HUES64 (cell line): ENCODE data around the gene ENTPD5. TPM values are rescaled to one million over a fixed set of nuclear protein-coding genes. Genes with fewer than 3 reads are reported as not detected.

Source experiments
- H3K27ac ChIP-seq: 2 replicates; pipeline ENCODE4 v1.7.0; 2013; ENCODE audit warnings: low read depth, low read length, inconsistent platforms
- H3K27me3 ChIP-seq: 2 replicates; pipeline ENCODE4 v1.6.1; 2013; ENCODE audit warnings: mild to moderate bottlenecking, low read length; ENCODE audit not compliant: insufficient read depth
- H3K36me3 ChIP-seq: 2 replicates; pipeline ENCODE4 v1.6.1; 2013; ENCODE audit warnings: mild to moderate bottlenecking, low read length; ENCODE audit not compliant: insufficient read depth
- H3K4me1 ChIP-seq: 2 replicates; pipeline ENCODE4 v1.6.1; 2013; ENCODE audit warnings: mild to moderate bottlenecking, low read length, moderate library complexity; ENCODE audit not compliant: insufficient read depth
- H3K4me3 ChIP-seq: 2 replicates; pipeline ENCODE4 v1.5.1; 2013; ENCODE audit warnings: mild to moderate bottlenecking, low read length, moderate library complexity
- H3K9ac ChIP-seq: 2 replicates; pipeline ENCODE4 v1.6.1; 2013; ENCODE audit warnings: mild to moderate bottlenecking, low read depth, low read length
- H3K9me3 ChIP-seq: 2 replicates; pipeline ENCODE4 v1.6.1; 2013; ENCODE audit warnings: low read depth, low read length; ENCODE audit not compliant: insufficient read depth
- WGBS: fragments of 150-250, 120-280 bp; methylation state at CpG from one replicate; pipeline ENCODE4 v1.1.7; 2013; ENCODE audit warnings: missing lambda C conversion rate; 5-methylcytosine and 5-hydroxymethylcytosine counted together
- polyA plus RNA-seq, 2 experiments: library from polyadenylated mRNA; stranded (reverse); fragments of 50-300 nt; gene quantifications; one replicate each; pipeline ENCODE4 v1.2.3, GENCODE V29; 2013

ENTPD5 gene
- 3.2 TPM for polyA plus RNA-seq (2013, experiment 1 of 2)
- polyA plus RNA-seq (2013, experiment 2 of 2) = 4.6 TPM

- WGBS = under 1% methylated on average over 93 of the region's 93 CpGs
- peak within 1 kb of the TSS; percentile 84 for H3K9ac ChIP-seq
- peaks cover 7% of the 10 kb centered on the region; the same call in 1 of the 2 replicates for H3K36me3 ChIP-seq
- no peak within 1 kb of the TSS for H3K27ac ChIP-seq
- H3K4me1 ChIP-seq = no peaks in the 10 kb centered on the region
- 0 out of 2 replicates have a peak, but pooled peaks cover 4% of the 10 kb centered on the region for H3K27me3 ChIP-seq
- H3K9me3 ChIP-seq = no peaks in the 10 kb centered on the region
- H3K4me3 ChIP-seq = peak within 1 kb of the TSS; percentile 92
Observed at GRCh38 chr14:74018586-74019407, at the start of gene ENTPD5, which contains the start of gene BBOF1. Gene ENTPD5 (minus strand): TSS chr14:74019288. CDS start chr14:73988102, 31,186 bp downstream. Gene BBOF1 (plus strand): TSS chr14:74019349. CDS start chr14:74019479, 130 bp downstream.

DNA sequence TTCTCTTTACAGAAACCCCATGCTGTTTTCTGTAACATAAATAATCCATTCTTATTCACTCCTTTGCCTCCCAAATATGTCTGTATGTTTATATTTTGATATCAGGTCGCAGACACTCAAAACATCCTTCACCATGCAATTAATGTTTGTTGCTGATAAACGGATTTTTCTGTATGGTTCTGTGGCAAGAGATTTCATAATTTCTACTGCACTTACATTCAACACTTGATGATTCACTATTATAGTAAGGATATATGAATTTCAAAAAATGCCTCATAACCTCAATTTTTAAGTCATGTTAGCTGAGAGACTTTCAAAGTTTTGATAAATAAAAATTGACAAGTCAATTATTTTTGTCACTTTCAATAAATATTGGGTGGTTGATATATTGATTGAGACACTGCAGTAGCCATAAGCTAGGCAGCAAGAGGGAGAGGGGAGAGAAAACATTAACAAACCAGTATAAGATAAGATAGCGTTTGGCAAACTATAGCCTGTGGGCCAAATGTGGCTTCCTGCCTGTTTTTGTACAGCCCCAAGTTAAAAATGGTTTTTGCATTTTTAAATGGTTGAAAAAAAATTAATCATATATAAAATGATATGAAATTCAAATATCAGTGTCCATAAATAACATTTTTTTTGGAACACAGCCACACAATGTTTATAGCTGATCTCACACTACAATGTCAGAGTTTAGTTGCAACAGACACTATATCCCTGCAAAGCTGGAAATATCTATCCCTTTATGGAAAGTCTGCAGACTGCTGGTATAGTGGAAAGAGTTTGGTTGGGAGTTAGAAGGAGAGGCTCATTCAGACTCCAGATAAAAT is 46.9 kb upstream of the ENTPD5 start:
- H3K27ac ChIP-seq = no peak overlapping the region
- H3K9ac ChIP-seq = no peak overlapping the region
- H3K36me3 ChIP-seq = peaks cover 35% of the 10 kb centered on the region
- no CpG with 5 or more reads among the region's 3 CpGs for WGBS
- H3K9me3 ChIP-seq = no peaks in the 10 kb centered on the region
- no peaks in the 10 kb centered on the region for H3K4me1 ChIP-seq
- H3K4me3 ChIP-seq = no peak overlapping the region
- no peaks in the 10 kb centered on the region for H3K27me3 ChIP-seq

DNA sequence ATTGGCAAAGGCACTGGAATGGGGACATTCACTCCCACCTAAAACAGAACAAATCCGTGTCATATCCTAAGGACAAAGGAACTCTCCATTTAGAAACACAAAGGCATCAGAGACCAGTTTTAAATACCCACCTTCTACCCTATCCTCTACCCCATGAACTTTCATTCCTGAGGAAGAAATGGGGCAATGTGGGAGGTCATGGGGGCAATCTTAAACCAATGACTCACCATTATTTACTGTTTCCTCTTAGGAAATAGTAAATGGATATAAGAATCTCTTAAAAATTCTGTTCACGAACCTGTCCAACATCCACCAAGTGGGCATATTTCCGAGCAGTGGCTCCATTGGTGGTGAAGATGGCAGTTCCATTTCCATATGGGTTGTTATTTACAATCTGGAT is 45.8 kb upstream of the ENTPD5 start:
- WGBS = 85% methylated on average over 3 of the region's 3 CpGs
- Histone ChIP-seq H3K9ac (no peak overlapping the region), H3K27me3 (no peaks in the 10 kb centered on the region), H3K4me1 (no peaks in the 10 kb centered on the region), H3K4me3 (no peak overlapping the region), H3K27ac (no peak overlapping the region), H3K36me3 (peaks cover 40% of the 10 kb centered on the region), H3K9me3 (no peaks in the 10 kb centered on the region)

- H3K4me3 ChIP-seq = no peak overlapping the region
- no peak overlapping the region for H3K27ac ChIP-seq
- peaks cover 44% of the 10 kb centered on the region for H3K36me3 ChIP-seq
- H3K9ac ChIP-seq = no peak overlapping the region
- H3K27me3 ChIP-seq = no peaks in the 10 kb centered on the region
- no peaks in the 10 kb centered on the region for H3K9me3 ChIP-seq
- H3K4me1 ChIP-seq = no peaks in the 10 kb centered on the region
Observed at GRCh38 chr14:74064426-74064825, 45.3 kb upstream of the ENTPD5 start.

- H3K36me3 ChIP-seq = peaks cover 48% of the 10 kb centered on the region
- WGBS = 98% methylated on average over 2 of the region's 2 CpGs
- H3K9ac ChIP-seq = no peak overlapping the region
- no peaks in the 10 kb centered on the region for H3K9me3 ChIP-seq
- no peaks in the 10 kb centered on the region for H3K4me1 ChIP-seq
- H3K27me3 ChIP-seq = no peaks in the 10 kb centered on the region
- H3K27ac ChIP-seq = no peak overlapping the region
- no peak overlapping the region for H3K4me3 ChIP-seq
Observed at GRCh38 chr14:74062809-74063150, 43.7 kb upstream of the ENTPD5 start.

DNA sequence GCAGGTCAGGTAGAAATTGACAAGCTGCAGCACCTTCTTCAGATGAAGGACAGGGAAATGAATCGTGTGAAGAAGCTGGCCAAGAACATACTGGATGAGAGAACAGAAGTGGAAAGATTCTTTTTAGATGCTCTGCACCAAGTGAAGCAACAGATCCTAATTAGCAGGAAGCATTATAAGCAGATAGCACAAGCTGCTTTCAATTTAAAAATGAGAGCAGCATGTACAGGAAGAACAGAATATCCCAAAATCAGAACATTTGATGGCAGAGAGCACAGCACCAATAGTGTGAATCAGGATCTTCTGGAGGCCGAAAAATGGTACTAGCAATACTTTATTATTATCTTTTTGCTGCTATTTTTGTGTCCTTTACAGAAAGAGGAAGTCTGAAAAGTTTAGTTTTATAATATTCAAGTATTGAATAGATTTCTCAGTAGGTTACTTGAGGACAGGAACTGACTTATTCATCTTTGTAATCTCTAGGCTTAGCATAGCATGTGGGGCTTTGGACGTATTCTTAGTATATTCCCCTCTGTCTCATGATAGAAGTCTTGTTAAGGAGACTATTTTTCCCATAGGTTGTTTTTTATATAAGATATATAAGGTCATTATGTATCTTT is 30.9 kb upstream of the ENTPD5 start:
- Histone ChIP-seq H3K9ac (no peak overlapping the region), H3K27ac (no peak overlapping the region), H3K9me3 (no peaks in the 10 kb centered on the region), H3K4me3 (no peak overlapping the region), H3K27me3 (no peaks in the 10 kb centered on the region), H3K36me3 (no peaks in the 10 kb centered on the region), H3K4me1 (0 out of 2 replicates have a peak, but pooled peaks cover 2% of the 10 kb centered on the region)
- 77% methylated on average over 2 of the region's 3 CpGs for WGBS

DNA sequence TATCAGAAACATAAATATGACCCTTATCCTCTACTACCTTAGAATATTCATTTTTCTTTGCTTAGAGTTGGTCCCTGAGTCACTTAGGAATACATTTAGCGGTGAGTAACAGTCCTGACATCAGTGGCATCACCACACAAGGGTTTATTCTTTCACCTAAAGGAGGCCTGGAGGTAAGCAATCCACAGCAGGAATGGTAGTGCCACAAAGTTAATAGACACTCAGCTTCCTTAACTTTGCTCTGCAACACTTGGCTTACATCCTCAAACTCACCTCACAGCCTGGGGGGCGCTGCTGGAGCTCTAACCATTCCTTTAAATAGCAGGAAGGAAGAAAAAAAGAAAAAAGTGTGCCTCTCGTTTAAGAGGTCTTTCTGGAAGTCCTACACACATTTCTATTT is 29.2 kb upstream of the ENTPD5 start:
- 53% methylated on average over 1 of the region's 3 CpGs for WGBS
- H3K4me1 ChIP-seq = 0 out of 2 replicates have a peak, but pooled peaks cover 2% of the 10 kb centered on the region
- no peaks in the 10 kb centered on the region for H3K9me3 ChIP-seq
- no peak overlapping the region for H3K9ac ChIP-seq
- H3K27me3 ChIP-seq = no peaks in the 10 kb centered on the region
- H3K27ac ChIP-seq = no peak overlapping the region
- H3K36me3 ChIP-seq = no peaks in the 10 kb centered on the region
- H3K4me3 ChIP-seq = no peak overlapping the region

- H3K27ac ChIP-seq = no peak overlapping the region
- no peak overlapping the region for H3K9ac ChIP-seq
- H3K9me3 ChIP-seq = no peaks in the 10 kb centered on the region
- 0 out of 2 replicates have a peak, but pooled peaks cover 2% of the 10 kb centered on the region for H3K4me1 ChIP-seq
- 93% methylated on average over 4 of the region's 4 CpGs for WGBS
- no peak overlapping the region for H3K4me3 ChIP-seq
- H3K36me3 ChIP-seq = no peaks in the 10 kb centered on the region
- no peaks in the 10 kb centered on the region for H3K27me3 ChIP-seq
Observed at GRCh38 chr14:74045522-74045921, 26.4 kb upstream of the ENTPD5 start.

GRCh38 chr14:74042296-74042695 is 23.2 kb upstream of the ENTPD5 start:
- WGBS = 87% methylated on average over 2 of the region's 2 CpGs
- no peaks in the 10 kb centered on the region for H3K27me3 ChIP-seq
- no peak overlapping the region for H3K27ac ChIP-seq
- H3K4me3 ChIP-seq = no peak overlapping the region
- no peaks in the 10 kb centered on the region for H3K4me1 ChIP-seq
- H3K9ac ChIP-seq = no peak overlapping the region
- H3K9me3 ChIP-seq = no peaks in the 10 kb centered on the region
- no peaks in the 10 kb centered on the region for H3K36me3 ChIP-seq

GRCh38 chr14:74038020-74038859 is 19.2 kb upstream of the ENTPD5 start:
- H3K4me3 ChIP-seq = no peak overlapping the region
- H3K9ac ChIP-seq = no peak overlapping the region
- H3K27me3 ChIP-seq = no peaks in the 10 kb centered on the region
- H3K9me3 ChIP-seq = no peaks in the 10 kb centered on the region
- H3K4me1 ChIP-seq = no peaks in the 10 kb centered on the region
- 41% methylated on average over 1 of the region's 3 CpGs for whole genome bisulfite sequencing
- H3K36me3 ChIP-seq = no peaks in the 10 kb centered on the region
- H3K27ac ChIP-seq = no peak overlapping the region
